GM18907 (cell line): ENCODE data around the gene RPN1.
A peak's percentile ranks its signal among the peaks of the same experiment; 100 is the strongest.

Experiments
- ATAC-seq: cut with Tn5 transposase; IDR thresholded peaks from one replicate; pipeline ENCODE4 v1.9.1; 2021; ENCODE audit warnings: mild to moderate bottlenecking, moderate library complexity; ENCODE audit not compliant: unreplicated experiment

RPN1 gene

DNA sequence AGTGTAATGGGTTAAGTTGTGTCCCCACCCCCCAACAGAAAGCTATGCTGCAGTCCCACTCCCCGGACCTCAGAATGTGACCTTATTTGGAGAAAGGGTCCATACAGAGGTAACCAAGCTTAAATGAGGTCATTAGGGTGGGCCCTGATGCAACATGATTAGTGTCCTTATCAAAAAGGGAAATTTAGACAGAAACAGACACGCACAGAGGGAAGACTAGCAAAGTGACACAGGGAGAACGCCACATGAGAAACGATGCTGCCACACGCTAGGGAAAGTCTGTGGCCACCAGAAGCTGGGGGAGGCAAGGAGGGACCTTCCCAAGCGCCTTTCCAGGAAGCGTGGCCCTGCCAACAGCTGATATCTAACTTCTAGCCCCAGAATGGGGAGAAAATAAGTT, 65.4 kb downstream of the RPN1 start:
- no peak for ATAC-seq

DNA sequence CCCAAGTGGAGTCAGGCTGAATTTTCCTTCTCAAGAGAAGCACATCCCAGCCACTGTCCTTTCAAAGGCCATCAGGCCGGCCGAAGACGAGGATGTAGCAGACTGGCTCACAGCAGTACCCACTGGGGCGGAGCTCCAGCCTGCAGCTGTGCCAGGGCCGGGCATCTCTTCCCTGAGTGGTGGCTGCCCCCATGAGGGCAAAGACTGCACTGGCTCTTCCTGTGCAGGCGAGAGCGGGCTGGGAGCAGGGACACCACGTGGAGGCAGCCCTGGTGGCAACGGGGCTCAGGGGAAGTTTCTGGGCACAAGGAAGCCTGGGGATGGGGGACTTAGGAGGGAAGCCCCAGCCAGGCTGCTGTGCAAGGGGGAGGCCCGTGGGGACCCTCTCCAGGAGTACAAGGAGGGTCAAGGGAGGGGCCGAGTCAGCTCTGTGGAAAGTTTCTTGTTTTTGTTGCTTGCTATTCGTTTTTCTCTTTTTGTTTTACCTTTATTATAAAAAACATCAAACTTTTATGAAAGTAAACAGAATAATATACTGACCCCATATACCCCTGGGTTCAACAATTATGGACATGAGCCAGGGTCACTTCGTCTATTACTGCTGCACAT, 66.1 kb downstream of the RPN1 start:
- peak; percentile 75 for ATAC-seq

DNA sequence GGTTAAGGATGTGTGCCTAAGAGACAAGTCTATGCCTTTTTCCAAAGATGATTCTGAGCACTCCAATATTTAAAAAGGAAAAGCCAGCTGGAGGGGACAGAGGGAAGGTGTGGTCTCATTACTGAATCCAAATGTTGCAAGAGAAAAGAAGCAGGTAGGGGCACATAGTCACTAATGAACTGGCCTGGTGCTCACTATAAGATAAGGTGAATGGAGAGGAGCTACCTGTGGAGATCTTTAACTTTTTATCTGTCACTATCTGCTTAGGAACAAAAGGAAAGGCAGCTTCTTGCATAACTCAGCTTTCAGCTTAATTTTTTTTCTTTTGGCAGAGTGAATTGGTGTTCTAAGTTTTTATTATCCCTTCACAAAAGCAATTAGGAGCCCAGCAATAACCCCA, 69.1 kb downstream of the RPN1 start:
- no peak for ATAC-seq

DNA sequence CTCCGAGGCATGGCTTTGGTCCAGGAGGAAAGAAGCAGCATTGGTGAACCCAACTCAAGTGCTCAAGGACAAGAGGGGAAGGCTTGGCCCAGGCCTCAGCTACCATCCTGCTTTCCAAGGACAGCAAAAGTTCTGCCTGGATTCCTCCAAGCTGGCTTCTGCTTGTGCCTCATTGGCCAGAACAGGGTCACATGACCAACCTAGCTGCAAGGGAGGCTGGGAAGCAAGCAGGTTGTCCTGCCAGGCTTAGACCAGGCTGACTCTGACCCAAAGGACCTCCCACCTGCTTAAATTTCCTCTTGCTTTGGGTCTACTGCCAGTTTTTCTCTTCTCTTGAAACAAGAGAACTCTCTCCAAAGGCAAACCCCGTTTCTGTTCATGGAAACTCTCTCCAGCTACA, 70.7 kb downstream of the RPN1 start:
- no peak for ATAC-seq

- ATAC-seq: no peak
These were observed 72.3 kb downstream of the RPN1 start for GRCh38 chr3:128578346-128578745.

DNA sequence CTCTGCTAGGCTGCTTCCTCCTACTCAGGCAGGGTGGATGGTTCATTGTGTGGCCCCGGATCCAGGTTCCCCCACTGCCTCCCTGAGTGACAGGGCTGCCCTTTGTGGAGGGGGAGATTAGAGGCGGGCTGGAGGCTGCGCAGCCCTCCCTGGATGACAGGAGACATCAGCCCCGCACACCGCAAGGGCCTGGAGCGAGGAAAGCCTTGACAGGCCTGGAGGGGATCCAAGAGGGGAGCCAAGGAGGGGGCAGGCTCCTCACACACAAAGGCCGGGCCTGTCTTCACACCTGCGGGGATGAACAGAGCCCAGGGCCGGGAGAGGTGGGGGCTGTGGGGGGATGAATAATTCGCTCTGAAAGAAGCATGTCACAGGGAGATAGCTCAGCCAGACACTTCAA, 72.9 kb downstream of the RPN1 start:
- ATAC-seq: no peak

- no peak for ATAC-seq
These were observed 74.3 kb downstream of the RPN1 start for GRCh38 chr3:128576290-128576689.

GRCh38 chr3:128575777-128576176, 74.8 kb downstream of the RPN1 start:
- no peak for ATAC-seq

DNA sequence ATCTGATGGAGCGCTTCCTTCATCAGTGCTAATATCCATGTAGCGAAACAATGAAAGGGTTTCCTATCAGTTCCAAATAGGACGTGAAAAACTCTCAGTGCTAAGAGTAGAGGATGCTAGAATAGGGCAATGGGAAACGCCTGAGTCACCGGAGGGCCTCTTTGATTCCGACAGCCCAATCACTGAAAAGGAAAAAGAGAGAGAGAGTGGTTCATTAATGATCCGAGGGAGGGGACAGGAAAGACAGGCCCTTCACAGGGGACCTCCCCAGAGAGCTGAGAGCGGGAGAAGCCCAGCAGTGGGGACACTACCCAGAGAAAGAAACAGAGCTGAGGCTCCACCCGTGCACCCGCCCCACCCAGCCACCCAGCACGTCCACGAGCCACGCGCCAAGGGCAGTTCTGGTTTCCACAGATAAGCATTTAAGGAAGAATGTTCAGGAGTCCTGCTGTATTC, 76.9 kb downstream of the RPN1 start:
- ATAC-seq: no peak

GRCh38 chr3:128573160-128573559, 77.5 kb downstream of the RPN1 start:
- no peak for ATAC-seq

- no peak for ATAC-seq
These were observed 77.9 kb downstream of the RPN1 start for GRCh38 chr3:128572644-128573105.

- no peak for ATAC-seq
These were observed 78.6 kb downstream of the RPN1 start for GRCh38 chr3:128572013-128572412.
